Right hindlimb (tissue), 1 donor: ENCODE measurements around the gene SEC14L1.

Source experiments
- DNase-seq: peaks from one replicate; pipeline ENCODE4 v3.0.0-alpha.2; 2018

The SEC14L1 gene

DNA sequence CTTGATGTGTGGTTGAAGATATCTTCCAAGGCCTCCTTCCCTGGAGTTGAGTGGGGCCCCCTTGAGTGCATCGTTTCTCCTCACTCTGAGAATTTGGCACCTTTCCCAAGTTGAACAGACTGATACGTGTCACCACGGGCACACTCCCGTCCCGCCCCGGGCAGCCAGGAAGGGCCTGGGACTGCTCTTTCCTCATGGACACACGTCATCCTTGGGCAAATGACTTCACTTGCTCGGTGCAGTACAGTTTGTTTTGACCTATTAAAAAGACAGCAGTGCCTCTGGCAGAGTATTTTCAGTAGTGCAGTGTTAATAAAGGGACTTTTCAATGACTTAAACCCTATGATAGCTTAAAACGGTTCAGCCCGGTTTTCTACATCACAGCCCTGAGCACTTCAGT is 59.9 kb downstream of the SEC14L1 start:
- no peak for DNase-seq

- no peak for DNase-seq
Observed at GRCh38 chr17:77203436-77203835, 62.7 kb downstream of the SEC14L1 start.

GRCh38 chr17:77203846-77204245 is 63.1 kb downstream of the SEC14L1 start:
- DNase-seq: no peak

DNA sequence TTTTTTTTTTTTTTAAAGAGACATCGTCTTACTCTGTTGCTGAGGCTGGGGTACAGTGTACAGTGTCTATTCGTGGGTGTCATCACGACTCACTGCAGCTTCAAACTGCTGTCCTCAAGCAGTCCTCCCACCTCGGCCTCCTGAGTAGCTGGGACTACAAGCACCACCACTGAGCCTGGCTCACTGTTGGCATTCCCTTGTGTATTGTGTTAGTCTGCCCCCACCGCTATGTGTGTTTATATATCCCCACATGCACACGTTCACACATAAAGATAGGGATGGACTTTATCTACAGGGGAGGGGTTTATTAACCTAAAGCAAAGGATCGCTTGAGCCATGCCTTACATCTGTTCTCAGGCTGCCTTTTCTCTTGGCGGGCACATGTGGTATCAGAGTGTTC is 63.8 kb downstream of the SEC14L1 start:
- no peak for DNase-seq

DNA sequence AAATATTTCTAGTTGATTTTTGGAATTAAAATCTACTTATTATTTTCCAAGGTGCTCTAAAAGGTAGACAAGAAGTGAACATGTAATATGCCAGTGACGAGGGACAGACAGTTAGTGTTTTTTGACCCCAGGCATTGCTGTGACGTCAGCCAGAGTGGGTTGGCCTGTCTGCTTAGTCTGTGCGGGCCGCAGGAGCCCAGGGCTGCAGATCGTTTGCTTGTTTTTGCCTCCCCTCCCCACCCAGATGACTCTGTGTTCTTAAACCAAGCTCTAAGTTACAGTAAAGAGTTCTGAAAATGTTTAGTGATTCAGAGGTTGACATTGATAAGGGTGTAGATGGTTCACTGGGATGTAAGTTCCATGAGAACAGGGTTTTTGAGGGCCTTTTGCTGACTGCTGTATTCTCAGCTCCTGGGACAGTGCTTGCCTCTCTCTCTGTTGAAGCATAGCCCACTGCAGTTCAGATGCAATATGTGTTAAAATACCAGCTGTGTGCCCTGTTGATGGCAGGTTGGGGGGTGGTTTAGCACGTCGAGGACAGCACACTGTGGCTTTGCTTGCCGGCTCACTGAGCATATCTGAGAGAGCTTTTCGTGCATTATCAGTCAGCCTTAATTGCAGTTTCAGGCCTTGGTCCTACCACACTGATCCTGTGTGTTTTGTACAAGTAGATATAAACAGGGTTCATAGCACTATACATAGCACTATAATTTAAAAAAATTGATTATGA is 64.8 kb downstream of the SEC14L1 start:
- DNase-seq: no peak

DNA sequence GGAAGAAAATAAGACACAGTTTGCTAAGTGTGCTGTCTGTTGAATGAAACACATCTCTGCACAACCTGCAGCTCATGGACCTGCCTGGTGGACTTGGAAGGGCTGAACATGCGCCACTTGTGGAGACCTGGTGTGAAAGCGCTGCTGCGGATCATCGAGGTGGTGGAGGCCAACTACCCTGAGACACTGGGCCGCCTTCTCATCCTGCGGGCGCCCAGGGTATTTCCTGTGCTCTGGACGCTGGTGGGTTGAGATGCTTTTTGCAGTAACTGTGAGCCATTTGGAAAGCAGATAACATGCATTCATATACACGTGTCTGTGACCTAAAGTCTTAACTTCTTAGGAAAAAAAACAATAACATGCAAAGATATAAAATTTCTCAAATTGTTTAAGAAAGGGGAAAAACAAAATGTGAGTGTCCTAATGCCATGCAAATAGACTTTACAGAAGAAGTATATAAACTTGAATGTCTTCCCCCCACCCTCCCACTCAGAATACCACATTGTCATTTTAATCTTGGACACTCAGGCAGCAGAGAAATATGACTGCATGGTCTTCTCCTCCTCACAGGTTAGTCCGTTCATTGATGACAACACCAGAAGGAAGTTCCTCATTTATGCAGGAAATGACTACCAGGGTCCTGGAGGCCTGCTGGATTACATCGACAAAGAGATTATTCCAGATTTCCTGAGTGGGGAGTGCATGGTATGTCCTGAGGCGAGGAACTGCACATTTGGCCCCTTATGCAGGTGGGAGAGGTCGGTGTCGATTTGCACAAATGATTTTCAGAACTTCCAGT is 65.6 kb downstream of the SEC14L1 start:
- DNase-seq: no peak

GRCh38 chr17:77207689-77208216 is 67.0 kb downstream of the SEC14L1 start:
- peak; percentile 5 for DNase-seq

DNA sequence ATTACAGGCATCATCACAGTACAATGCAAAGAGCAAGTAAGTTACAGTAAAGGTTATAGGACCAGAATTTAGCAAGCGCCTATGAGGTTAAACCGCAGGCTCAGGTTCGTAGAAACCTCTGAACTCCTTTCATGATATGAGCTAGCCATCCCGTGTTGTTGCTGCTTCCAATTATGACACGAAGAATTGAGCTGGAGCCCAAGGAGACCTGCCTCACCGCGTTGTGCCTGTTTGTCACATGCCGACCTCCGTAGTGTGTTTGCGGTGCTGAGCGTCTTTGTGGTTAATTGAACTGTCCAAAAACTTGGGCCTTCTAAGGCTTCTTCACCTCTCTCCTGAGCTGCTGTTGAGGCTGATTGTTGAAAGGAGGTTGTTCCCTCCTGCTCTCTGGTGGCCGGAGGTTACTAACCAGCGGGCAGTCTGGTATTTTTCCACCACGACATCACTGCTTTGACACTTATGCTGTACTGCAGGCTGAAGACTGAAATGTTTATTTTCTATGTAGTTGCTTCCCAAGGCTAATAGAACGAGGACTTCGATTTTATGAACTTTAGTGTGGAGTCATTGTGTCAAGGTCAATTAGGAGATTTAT is 67.5 kb downstream of the SEC14L1 start:
- DNase-seq: peak; percentile 57

- no peak for DNase-seq
Observed at GRCh38 chr17:77208856-77209255, 68.1 kb downstream of the SEC14L1 start.

- DNase-seq: peak; percentile 21
Observed at GRCh38 chr17:77209330-77209748, 68.6 kb downstream of the SEC14L1 start.

GRCh38 chr17:77210331-77210730 is 69.6 kb downstream of the SEC14L1 start:
- peak; percentile 13 for DNase-seq

DNA sequence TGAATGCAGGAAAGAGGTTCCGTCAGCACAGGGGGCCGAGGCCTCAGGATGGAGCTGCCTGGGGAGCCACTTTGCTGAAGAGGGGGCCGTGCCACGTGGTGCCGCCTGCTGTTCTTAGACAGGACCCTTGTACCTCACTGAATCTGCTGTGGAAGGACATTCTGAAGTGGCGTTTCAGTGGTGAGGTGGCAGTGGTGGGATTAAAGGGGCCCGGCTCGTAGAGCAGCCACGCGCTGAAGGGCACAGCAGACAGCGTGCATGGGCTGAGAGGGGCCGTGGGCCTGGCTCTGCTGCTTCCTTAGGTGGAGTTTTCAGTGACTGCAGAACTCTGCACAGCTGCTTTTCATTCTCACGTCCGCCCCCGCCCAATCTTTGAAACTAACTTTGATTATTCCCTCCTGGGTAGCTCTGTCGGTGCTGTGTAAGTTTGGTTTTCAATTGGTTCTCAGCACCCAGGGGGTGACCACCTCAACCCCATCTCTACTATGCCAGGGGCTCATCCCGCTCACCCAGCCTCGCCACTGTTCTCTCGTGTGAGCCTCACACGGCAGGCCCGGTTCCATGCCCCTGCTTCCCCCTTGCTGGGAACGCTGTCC is 70.3 kb downstream of the SEC14L1 start:
- peak; percentile 13 for DNase-seq

- peak; percentile 10 for DNase-seq
Observed at GRCh38 chr17:77211681-77212080, 70.9 kb downstream of the SEC14L1 start.

GRCh38 chr17:77212081-77212832 is 71.5 kb downstream of the SEC14L1 start:
- peak; percentile 33 for DNase-seq

DNA sequence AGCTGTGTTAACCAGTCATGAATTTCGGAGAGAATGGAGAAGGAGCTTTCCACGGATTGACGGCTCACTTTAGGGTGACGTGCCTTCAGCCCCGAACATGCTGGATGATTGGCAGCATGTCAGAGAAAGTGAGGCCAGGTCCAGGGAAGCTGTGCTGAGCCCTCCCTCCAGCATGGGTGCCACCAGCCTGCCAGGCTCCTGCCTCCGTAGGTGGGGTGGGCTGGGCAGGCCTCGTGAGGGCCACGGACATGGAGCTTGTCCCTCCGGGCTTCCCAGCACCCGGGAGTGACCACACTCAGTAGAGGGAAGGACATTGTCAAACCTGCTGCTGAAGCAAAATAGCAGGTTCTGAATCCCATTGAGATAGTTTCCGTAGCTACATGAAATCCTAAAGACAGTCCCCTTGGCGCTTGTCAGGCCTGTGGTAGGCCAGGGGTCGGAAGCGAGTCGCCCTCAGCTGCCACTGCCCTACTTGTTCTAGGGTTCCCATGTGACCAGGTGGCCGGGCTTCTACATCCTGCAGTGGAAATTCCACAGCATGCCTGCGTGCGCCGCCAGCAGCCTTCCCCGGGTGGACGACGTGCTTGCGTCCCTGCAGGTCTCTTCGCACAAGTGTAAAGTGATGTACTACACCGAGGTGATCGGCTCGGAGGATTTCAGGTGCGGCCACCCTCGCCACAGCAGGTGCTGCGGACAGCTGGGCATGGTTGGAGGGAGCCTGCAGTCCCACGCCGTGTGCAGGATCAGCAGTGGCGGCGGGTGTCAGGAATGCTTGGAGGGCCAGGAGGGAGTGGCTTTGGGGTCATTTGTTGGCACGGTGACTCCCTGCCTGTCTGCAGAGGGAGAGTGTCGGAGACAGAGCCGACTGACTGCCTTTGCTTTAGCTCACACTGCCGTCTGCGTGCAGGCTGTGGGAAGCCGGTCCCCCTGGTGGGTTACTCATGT is 72.3 kb downstream of the SEC14L1 start:
- DNase-seq: peak; percentile 21

- no peak for DNase-seq
Observed at GRCh38 chr17:77213778-77214132, 73.0 kb downstream of the SEC14L1 start.

GRCh38 chr17:77214328-77214727 is 73.6 kb downstream of the SEC14L1 start:
- DNase-seq: peak; percentile 8

DNA sequence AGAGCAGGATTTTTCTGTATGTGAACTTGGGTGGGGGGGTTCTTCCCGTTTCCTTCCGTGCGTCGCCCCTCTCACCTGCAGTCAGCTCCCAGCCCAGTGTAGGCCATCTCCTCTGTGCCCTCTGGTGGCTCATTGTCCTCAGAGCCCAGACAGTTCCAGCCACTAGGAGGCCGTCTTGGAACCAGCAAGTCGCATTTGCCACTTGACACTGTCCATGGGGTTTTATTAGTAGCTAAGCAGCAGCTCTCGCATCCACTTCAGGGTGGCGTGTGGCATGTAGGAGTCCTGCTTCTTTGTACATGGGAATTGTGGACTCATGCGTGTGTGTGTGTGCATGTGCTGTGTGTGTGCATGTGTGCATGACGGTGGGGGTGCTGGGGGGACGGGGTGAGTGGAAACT is 74.0 kb downstream of the SEC14L1 start:
- DNase-seq: peak; percentile 42

DNA sequence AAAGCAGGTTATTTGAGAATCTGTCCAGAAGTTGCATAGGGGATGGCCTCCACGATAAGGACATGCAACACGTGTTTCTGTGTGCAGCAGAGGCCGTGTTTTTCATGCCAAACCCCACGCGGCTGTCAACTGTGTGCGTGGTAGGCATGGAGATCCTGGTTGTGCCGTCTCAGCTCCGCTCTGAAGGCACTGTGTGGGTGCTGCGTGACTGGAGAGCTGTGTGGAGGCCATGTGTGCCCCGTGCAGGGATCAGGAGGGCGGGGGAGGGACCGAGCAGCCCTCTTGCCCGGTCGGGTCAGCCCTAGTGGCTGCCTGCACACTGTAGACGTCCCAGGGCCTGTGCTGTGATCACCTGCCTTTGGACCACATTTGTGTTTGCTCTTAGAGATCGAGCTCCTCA is 74.5 kb downstream of the SEC14L1 start:
- peak; percentile 19 for DNase-seq

GRCh38 chr17:77216486-77216885 is 75.7 kb downstream of the SEC14L1 start:
- DNase-seq: peak; percentile 4

- DNase-seq: no peak
Observed at GRCh38 chr17:77217123-77217522, 76.4 kb downstream of the SEC14L1 start.
